Epithelial cell of esophagus (primary cell): ENCODE data around the gene CPE.
"Not testable (repeated sequence)": the region's sequence is repeated elsewhere in the genome, so short reads cannot be mapped to it uniquely, and the experiment has no call there.

ENCODE experiments used
- DNase-seq: peaks from one replicate; pipeline ENCODE4 v3.0.0; 2010; ENCODE audit warnings: low read depth
- H3K4me3 ChIP-seq: 2 replicates; pipeline ENCODE4 v1.5.1; 2011; ENCODE audit warnings: mild to moderate bottlenecking, low read length, control low read depth
- TF ChIP-seq, protein P1 (sequence below): IDR thresholded peaks from 2 replicates; pipeline ENCODE4 v1.5.1; 2011; ENCODE audit warnings: low read depth, mild to moderate bottlenecking, low read length, control low read depth, inconsistent platforms; ENCODE audit not compliant: insufficient read depth; ENCODE audit errors: missing control alignments

CPE gene

DNA sequence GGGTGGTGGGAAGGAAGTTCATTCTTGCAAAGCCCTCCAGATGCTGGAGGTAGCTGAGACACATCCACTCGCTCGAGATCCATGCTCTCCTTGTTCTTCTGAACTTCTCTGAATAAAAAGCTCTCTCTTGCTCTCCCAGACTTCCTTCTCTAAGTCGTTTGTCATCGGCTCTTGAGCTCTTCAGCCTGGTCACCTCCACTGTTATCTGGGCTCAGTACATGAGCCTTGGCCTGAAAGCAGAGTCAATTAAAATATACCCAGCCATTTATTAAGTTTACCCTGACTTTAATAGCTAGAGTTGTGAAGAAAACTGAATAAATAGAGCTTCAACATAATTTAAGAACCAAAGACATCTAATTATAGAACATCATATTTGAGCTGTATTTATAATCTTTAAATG, 99.0 kb downstream of the CPE start:
- TF ChIP-seq, protein P1, sequence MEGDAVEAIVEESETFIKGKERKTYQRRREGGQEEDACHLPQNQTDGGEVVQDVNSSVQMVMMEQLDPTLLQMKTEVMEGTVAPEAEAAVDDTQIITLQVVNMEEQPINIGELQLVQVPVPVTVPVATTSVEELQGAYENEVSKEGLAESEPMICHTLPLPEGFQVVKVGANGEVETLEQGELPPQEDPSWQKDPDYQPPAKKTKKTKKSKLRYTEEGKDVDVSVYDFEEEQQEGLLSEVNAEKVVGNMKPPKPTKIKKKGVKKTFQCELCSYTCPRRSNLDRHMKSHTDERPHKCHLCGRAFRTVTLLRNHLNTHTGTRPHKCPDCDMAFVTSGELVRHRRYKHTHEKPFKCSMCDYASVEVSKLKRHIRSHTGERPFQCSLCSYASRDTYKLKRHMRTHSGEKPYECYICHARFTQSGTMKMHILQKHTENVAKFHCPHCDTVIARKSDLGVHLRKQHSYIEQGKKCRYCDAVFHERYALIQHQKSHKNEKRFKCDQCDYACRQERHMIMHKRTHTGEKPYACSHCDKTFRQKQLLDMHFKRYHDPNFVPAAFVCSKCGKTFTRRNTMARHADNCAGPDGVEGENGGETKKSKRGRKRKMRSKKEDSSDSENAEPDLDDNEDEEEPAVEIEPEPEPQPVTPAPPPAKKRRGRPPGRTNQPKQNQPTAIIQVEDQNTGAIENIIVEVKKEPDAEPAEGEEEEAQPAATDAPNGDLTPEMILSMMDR = no peak

DNA sequence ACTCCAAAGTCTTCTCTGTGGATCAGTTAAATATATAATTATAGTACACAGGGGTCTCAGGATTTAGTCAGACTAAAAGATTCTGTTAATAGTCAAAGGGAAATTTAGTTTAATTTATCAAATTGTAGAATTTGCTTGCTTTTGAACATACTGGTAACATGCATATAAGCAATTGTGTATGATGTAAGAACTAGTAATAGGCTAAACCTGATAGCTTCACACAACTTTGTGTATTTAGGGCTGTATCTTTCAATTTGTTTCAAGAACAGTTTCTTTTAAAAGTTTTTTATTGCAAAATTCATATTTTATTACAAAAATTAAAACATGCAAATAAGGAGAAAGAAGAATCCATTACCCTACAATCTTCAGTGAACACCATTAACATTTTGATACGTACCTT, 99.5 kb downstream of the CPE start:
- no peak for DNase-seq
- TF ChIP-seq, protein P1 = no peak

More for the DNA sequence above, 99.0 kb downstream of the CPE start:
- DNase-seq = no peak
- H3K4me3 ChIP-seq = no peak overlapping the region

DNA sequence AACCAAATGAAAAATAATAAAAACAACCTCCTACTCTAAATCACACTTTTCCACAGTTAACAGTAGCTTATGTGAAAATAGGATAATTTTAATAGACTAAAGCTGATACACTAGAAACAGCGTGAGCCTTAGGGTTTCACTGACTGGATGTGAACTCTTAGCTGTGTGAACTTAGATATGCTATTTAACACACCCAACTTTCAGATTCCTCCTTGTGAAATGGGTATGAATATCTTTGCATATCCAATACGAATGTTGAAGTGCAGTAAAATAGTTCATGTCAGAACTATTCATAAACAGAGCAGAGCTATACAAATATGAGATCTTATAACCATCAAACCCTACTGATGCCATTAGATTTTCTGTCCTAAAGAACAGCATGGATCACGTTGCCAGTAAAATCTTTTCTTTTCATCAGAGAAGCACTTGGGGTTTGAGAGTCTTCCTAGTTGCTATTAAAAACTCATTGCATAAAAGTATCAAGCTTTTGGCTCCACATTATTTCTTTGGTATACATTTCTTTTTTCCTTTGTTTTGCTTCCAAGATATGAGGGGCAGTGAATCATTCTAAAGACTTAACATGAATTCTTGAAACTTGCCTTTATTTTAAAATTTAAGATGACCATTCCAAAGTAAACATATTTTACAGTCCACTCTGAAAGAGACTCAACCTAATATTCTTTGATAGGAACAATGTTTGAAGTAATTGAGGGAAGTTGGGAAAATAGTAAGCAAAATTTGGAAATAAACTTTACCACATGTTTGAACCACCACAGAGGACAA, 102.4 kb downstream of the CPE start:
- TF ChIP-seq, protein P1 = no peak
- no peak for DNase-seq
- no peak overlapping the region for H3K4me3 ChIP-seq

More for the DNA sequence above, 99.5 kb downstream of the CPE start:
- no peak overlapping the region for H3K4me3 ChIP-seq

DNA sequence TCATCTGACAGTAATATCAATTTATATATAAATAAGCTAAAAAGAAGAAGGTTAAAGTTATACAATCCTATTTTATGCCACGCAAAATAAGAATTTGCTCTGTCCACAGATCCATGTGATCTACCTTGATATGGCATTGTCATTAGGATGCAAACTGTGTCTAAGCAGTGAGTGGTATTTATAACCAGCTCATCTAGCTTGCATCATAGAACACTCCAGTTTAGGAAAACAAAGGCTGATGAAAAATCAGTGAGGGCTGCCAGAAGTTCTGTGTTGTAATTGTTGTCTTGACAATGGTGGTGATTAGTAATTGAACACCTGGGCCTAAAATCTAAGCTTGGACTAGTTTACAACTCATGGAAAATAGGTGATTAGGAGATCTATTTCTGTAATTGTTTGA, 111.0 kb downstream of the CPE start:
- no peak overlapping the region for H3K4me3 ChIP-seq
- peak; percentile 92 for DNase-seq
- TF ChIP-seq, protein P1 = no peak

DNA sequence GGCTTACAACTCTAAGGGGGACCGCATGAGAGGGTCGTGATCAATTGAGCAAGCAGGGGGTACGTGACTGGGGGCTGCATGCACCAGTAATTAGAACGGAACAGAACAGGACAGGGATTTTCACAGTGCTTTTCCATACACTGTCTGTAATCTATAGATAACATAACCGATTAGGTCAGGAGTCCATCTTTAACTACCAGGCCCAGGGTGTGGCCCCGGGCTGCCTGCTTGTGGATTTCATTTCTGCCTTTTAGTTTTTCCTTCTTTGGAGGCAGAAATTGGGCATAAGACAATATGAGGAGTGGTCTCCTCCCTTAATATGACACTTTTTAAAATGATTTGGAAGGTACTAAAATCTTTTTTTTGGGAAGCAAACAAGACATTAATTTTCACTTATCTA, 113.8 kb downstream of the CPE start:
- not testable (repeated sequence) for DNase-seq, H3K4me3 ChIP-seq

DNA sequence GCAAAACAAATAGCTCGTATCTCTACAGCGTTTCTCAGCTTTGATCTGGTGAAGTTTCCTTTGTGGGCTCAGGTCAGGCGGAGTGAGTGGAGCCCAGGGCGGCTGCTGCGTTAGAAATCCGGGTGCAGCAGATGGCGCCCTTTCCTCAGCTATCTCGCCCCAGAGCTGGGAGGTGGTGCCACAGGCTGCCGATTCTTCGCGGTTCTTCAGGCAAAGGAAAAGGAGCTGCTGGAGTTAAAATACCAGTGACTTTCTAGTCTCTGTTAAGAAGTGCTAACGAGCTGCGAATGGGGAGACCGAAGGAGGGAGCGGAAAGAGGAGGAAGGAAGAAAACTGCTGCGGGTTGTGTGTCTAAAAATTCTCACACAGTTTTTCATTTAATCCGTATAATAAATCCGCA, 114.6 kb downstream of the CPE start:
- TF ChIP-seq, protein P1 = peak; percentile 84
- peak; percentile 77 for DNase-seq
- no peak overlapping the region for H3K4me3 ChIP-seq

DNA sequence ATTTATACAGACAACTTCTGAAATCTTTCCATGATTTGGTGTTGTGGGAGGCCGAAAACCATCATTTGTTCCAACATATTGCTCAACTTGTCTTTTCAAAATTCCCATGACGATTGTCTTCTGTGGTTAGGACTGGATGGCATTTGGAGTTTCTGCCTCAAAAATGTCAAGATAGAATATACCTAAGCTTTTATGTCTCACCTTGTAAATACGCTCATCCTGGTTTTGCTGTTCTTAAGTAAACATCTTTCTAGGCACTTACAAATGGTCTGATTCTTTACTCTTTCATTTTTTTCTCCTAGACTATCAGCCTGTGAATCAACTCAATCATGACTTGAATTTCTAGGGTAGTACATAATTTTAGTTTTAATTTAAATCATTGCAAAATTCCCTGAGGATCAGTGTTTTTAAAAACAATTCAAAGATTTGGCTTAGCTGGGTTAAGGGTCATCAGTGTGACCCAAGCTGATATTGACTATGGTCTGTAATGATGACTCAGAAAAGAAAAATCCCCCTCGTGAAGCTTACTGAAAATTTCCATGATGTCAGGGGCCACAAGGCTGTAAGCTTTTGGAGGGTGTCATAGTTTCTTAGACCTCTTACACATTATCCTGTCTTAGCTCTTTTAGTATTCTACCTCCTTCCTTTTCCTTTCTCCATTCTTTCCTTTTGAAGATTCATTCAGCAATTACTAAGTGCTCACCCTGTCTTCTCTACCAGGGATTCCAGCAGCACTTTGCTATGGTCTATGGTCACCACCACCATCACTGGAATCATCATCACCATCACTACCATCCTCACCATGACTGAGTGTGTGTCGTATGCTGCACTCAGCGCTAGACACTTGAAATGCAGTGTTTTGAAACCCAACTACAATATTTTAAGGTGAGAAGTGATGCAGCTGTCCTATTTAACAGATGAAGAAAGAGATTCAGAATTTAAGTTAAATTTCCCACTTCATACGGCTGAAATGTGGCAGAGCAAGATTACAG, 124.4 kb downstream of the CPE start:
- DNase-seq = peak; percentile 47
- no peak overlapping the region for H3K4me3 ChIP-seq
- TF ChIP-seq, protein P1 = no peak
